GM10266 (cell line): Measurements from ENCODE around the gene ZMYND10.

Experiments used
- DNase-seq: peaks from one replicate; pipeline ENCODE4 v3.0.0; 2012; ENCODE audit errors: extremely low spot score
- CTCF ChIP-seq: IDR thresholded peaks from 2 replicates; pipeline ENCODE4 v1.5.1; 2012; ENCODE audit warnings: mild to moderate bottlenecking, low read depth; ENCODE audit not compliant: control insufficient read depth, insufficient read depth; ENCODE audit errors: missing control alignments

ZMYND10 gene

DNA sequence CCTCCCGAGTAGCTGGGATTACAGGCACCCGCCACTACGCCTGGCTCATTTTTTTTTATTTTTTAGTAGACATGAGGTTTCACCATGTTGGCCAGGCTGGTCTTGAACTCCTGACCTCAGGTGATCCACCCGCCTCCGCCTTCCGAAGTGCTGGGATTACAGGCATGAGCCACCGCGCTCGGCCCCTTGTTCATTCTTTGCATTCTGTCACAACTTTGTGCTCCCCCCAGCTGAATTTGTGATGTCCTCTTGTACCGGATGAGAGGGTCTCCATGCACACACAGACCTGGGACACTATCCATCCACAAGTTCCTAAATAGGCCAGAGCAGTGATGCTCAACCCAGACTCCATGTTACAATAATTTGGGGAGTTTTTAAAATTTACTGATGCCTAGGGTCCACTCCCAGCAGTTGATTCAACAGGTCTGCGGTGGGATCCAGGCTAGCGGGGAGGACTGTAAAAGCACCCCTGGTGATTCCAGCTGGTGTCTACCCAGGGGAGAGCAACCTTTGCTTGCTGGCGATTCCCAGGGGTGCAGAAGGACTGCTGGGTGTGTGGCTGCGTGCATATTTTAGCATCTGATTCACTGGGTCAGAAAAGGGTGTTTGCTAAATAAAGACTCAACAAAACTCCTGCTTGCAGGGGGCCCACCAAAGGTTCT, 5.9 kb downstream of the ZMYND10 start:
- no peak for TF ChIP-seq CTCF
- DNase-seq, result no peak

DNA sequence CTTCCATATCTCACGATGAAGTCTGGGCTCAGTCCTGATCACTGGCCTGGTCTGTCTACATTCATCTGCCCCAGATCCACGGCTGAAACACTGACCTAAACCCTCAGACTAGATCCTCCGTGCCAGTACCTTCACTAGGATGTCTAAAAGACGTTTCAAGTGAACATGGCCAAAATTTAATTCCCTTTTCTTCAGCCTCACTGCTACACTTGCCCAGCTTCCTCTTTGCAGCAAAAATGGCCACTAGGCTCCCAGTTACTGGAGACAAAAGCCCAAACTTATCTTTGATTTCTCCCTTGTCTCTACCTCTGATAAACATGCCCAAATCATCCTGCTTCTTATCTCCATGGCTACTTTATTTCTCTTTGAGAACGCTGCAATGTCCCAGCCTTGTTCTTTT, 6.6 kb downstream of the ZMYND10 start:
- no peak for DNase-seq
- TF ChIP-seq CTCF, result no peak

DNA sequence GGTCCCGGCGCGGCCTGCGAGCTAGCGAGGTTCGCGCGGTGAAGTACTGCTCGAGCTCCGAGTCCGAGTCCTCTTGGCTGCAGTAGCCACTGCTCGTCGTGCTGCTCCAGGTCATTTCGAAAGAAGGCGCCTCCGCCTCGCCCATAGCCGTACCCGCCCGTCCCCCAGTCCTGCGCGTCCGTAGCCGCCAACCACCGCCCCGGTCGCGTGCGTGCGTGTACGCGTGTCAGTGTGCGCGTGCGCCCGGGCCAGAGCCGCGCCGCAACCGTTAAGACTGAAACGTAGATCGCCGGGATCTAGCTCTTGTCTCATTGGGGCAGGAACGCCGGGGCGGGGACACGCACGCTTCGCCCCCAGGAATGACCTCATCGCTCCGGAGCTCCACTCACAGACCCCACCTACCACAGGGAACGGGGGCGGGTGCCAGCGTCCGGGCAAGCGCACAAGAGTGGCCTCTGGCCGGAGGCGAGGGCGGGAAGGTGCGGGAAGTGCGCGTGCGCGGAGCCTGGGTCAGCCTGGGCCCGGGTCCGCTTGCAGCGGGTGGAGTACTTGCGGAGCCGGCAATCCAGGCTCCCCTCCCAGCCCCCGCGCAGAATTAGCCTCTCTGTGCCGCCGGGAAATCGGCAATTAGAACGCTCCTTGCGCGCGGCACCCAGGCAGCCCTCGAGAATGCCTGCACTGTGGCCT, 8.2 kb downstream of the ZMYND10 start:
- DNase-seq, result peak; percentile 99
- TF ChIP-seq CTCF, result no peak

GRCh38 chr3:50336452-50337174, 8.9 kb downstream of the ZMYND10 start:
- no peak for TF ChIP-seq CTCF
- peak; percentile 37 for DNase-seq

DNA sequence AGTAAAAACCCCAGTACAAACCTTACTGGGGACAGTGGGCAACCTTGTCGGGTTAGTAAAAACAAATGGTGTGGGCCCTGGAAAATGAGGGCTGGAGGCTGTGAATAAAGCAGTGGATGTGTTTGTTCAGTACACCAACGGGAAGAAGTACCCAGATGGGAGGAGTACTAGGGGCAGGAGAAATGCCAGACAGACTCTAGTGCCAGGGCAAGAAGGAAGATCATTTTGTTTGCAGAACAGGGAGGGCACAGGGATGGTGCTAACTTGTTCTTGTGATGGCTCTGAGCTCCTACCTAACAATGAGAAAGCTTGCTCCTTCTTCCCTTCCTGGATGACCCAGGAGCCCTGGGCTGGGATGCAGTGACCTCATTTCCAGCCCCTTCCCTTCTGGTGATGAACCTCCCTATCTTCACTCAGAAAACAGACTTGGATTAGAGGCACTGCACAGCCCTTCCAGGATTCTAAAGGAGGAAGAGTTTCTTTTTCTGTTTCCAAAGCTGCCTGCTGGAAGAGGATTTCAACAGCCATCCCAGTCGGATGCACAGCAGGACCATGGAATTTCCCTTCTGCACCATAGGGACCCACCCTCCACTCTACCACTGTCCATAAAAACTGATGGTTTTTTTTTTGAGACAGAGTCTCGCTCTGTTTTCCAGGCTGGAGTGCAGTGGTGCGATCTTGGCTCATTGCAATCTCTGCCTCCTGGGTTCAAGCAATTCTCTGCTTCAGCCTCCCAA, 11.0 kb downstream of the ZMYND10 start:
- no peak for DNase-seq
- TF ChIP-seq CTCF, result no peak

- DNase-seq, result no peak
- TF ChIP-seq CTCF, result no peak
Observed at GRCh38 chr3:50333744-50334328, 11.7 kb downstream of the ZMYND10 start.
